HG03354 (cell line): Measurements from ENCODE around the gene CD37.
"Not testable (repeated sequence)": the region's sequence is repeated elsewhere in the genome, so short reads cannot be mapped to it uniquely, and the experiment has no call there.

Experiments
- ATAC-seq: cut with Tn5 transposase; IDR thresholded peaks from one replicate; pipeline ENCODE4 v1.9.1; 2021; ENCODE audit warnings: mild to moderate bottlenecking; ENCODE audit not compliant: unreplicated experiment, poor library complexity, severe bottlenecking

Gene CD37

DNA sequence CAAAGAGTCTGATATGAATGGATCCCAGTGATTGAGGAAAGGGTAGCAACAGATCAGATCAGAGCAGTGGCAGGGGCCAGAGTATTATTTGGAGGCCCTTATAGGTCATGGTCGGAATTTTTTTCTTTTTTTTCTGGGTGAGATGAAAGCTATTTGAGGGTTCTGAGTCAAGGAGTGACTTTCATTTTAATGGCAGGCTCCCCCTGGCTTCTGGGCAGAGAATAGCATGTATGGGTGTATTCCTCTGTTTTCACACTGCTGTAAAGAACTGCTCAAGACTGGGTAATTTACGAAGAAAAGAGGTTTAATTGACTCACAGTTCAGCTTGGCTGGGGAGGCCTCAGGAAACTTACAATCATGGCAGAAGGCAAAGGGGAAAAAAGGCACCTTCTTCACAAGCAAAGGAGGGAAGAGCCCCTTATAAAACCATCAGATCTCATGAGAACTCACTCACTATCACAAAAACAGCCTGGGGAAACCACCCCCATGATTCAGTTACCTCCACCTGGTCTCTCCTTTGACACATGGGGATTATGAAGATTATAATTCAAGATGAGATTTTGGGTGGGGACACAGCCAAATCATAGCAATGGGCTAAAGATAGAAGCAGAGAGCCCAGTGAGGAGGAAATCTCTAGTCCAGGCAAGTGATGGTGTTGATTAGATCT is 7.2 kb upstream of the CD37 start:
- no peak for ATAC-seq

DNA sequence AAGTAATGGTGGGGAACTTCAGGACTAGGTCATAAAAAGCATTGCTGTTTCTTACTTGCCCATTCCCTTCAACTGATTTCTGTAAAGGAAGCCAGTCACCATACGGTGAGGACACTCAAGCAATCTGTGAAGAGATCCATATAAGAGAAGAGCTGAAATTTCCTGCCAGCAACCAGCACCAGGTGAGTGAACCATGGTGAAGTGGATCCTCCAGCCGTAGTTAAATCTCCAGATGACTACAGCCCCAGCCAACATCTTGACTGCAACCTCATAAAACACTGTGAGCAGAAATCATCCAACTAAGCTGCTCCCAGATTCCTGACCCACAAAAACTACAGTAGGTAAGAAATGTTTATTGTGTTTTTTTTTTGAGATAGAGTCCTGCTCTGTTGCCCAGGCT is 6.5 kb upstream of the CD37 start:
- no peak for ATAC-seq

DNA sequence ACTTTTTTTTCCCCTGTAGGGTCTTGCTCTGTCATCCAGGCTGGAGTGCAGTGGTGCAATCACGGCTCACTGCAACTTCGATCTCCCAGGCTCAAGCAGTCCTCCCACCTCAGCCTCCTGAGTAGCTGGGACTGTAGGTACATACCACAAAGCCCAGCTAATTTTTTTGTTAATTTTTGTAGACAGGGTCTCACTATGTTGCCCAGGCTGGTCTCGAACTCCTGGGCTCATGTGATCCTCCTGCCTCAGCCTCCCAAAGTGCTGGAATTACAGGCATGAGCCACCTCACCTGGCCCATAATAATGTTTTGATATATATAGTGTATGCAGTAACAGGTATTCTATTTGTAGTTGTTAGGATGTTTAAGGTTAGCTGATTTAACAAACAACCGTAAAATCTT is 4.0 kb upstream of the CD37 start:
- ATAC-seq = not testable (repeated sequence)

DNA sequence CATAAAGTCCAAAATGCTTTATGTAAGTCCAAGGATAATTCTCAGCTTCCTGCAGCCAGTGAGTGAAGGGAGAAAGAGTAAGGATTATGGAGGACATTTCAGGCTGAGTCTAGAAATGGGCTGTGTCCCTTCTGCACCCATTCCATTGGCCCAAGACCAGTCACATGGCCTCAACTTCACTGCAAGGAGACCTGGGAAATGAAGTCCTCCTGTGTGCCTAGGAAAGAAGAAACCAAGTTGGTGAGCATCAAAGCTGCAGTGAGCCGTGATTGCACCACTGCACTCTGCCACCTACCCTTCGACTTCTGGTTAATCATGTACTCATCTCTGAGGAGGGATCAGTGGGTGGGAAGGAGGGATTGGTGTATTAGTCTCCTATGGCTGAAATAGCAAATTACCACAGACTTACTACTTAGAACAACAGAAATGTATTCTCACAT is 3.6 kb upstream of the CD37 start:
- ATAC-seq = peak; percentile 63

DNA sequence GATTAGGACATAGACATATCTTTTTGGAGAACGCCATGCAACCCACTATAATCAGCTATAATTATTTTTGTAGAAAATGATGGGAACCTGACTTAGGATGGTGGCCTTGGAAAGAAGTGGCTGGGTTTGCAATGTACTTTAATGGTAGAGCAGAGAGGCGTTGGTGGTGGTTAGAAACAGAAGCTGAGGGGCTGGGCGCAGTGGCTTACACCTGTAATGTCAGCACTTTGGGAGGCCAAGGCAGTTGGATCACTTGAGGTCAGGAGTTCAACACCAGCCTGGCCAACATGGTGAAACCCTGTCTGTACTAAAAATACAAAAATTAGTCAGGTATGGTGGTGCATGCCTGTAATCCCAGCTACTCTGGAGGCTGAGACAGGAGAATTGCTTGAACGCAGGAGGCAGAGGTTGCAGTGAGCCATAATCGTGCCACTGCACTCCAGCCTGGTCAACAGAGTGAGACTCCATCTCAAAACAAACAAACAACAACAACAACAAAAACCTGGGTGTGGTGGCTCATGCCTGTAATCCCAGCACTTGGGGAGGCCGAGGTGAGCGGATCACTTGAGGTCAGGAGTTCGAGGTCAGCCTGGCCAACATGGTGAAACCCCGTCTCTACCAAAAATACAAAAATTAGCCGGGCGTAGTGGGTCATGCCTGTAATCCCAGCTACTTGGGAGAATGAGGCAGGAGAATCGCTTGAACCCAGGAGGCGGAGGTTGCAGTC is 2.4 kb upstream of the CD37 start:
- ATAC-seq = not testable (repeated sequence)

DNA sequence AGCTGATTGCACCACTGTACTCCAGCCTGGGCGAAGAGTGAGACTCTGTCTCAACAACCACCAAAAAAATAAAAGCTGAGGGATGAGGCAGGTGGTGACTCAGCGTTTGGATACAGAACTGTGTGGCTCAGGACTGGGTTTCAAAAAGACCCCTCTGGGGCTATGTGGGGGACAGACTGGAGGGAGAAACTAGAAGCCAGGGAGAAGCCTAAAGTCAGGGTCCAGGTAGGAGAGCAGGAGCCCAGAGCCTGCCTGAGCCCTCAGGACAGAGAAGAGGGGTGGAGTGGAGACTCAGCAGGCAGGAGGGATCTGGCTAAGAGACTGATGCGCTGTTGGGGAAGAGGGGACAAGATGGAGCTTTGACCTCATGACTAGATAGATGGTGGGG is 1.8 kb upstream of the CD37 start:
- no peak for ATAC-seq

DNA sequence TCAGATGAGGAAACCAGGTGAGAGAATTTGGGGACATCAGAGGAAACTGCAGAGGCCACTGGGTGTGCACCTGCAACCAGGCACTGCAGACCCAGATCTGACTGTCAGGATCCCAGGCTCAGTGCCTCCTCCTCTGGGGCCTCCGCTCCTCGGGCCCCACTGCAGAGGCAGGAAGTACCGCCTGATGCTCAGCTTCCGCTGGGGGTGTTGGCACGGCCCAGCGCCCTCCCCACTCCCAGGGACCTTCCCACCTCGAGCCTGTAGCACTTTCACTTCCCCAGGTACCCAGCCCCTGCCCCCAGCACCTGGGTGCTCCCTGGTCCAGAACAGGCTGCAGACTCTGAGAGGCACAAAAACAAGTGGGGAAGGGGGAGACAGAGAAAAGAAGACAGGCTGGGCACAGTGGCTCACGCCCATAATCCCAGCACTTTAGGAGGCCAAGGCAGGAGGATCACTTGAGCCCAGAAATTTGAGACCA is 1.4 kb upstream of the CD37 start:
- peak; percentile 54 for ATAC-seq

DNA sequence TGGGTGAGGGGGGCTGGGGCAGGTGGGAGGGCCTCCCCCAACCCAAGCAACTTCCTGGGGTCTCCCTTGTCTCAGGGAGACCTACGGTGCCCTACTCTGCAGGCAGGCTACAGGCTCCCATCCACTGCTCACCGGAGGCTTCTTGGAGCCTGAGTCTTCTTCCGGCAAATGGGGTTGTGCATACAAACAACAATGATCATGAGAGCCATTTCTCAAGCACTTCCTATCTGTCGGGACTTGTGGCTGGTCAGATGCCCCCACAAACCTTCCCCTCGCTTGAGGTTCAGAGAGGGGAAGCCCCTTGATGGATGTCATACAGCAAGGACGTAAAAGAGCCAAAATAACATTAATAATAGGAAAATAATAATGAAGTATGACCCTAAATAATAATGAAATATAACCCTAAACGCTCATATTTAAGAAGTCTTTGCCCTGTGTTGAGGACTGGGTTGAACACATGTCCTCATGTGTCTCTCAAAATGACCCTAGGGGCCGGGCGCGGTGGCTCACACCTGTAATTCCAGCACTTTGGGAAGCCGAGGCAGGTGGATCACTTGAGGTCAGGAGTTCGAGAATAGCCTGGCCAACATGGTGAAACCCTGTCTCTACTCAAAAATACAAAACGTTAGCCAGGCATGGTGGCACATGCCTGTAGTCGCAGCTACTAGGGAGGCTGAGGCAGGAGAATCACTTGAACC is 727 bp downstream of the CD37 start:
- no peak for ATAC-seq

DNA sequence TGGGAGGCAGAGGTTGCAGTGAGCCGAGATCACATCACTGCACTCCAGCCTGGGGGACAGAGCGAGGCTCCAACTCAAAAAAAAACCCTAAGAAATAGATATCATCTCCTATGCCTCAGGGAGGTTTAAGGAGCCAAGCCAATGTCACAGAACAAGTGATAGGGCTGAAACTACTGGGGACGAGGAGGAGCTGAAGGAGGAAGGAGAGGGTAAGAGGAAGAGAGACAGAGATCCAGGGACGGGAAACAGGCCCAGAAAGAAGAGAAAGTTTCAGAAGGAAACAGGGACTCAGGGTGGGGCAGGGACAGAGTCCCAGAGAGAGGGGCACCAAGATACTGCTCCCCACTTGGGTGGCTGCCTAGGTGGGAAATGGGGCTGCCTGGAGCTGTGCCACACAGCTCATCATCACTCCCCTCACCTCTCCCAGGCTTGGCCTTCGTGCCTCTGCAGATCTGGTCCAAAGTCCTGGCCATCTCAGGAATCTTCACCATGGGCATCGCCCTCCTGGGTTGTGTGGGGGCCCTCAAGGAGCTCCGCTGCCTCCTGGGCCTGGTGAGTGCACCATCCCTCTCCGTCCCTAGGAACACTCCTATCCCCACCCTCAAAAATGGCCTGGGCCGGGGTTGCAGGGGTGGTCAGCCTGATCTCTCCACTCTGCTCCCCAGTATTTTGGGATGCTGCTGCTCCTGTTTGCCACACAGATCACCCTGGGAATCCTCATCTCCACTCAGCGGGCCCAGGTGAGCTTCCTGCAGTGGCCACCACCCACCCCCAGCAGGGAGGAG is 1.5 kb downstream of the CD37 start:
- ATAC-seq = no peak

DNA sequence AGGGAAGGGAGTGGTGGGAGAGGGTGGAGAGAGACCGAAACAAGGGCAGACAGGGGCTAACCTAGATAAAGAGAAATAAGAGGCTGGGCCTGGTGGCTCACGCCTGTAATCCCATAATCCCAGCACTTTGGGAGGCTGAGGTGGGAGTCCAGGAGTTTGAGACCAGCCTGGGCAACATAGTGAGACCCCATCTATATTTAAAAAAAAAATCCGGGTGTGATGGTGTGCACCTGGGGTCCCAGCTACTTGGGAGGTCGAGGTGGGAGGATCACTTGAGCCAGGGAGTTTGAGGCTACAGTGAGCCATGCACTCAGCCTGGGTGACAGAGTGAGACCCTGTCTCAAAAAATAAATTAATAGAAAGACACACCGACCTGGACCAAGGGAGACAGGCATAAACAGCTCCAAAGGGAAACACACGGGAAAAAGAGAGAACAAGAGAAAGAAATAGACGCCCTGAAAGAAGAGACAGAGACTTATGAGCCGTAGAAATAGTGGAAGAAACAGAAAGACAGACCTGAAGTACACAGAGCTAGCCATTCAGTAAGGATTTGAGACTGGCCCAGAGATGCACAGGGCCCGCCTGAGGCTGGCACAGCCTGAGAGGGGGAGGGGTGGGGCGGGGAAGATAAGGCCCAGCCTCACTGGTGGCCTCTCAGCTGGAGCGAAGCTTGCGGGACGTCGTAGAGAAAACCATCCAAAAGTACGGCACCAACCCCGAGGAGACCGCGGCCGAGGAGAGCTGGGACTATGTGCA is 2.2 kb downstream of the CD37 start:
- ATAC-seq = no peak

DNA sequence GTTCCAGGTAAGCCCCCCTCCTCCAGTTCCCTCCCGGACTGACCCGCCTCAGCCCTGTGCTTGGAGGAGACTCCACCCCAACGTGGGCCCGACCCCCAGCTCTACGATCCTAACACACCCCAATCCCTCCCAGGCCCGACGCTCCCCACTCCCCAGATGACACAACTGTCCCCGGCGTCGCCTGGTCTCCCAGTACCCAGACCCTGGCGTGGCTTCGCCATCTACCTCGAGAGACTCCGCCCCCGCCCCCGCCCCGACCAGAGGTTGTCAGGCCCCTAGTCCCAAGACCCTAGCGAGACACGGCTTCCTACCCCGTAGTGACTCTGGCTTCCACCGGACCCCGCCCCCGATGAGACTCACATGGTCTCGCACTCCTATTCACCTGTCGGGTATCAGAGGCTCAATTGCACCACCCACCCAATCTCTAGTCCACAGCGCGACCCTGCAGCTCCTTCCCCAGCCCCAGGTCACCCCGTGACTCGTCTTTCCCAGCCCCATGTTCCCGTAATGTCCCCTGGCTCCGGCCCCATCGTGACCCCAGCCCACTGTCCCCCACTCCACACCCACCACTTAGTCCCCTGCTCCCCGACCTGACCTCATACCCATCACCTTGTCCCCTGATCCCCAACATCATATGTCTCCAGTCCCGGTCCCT is 2.9 kb downstream of the CD37 start:
- ATAC-seq = no peak

DNA sequence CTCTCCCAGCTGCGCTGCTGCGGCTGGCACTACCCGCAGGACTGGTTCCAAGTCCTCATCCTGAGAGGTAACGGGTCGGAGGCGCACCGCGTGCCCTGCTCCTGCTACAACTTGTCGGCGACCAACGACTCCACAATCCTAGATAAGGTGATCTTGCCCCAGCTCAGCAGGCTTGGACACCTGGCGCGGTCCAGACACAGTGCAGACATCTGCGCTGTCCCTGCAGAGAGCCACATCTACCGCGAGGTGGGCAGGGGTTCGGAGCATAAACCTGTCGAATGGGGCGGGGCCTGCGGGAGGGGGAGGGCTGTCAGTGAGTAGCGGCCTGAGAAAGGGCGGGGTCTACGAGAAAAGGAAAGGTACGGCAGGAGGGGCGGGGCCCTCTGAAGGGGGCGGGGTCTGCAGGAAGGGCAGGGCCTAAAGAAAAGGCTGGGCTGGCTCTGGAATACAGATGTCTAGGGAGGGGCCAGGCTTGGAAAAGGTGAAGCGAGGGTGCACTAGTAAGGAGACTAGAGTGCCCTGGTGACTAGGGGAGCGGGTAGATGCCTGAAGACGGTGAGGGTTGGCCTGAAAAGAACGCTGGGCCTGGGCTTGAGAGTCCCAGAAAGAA is 3.6 kb downstream of the CD37 start:
- no peak for ATAC-seq

DNA sequence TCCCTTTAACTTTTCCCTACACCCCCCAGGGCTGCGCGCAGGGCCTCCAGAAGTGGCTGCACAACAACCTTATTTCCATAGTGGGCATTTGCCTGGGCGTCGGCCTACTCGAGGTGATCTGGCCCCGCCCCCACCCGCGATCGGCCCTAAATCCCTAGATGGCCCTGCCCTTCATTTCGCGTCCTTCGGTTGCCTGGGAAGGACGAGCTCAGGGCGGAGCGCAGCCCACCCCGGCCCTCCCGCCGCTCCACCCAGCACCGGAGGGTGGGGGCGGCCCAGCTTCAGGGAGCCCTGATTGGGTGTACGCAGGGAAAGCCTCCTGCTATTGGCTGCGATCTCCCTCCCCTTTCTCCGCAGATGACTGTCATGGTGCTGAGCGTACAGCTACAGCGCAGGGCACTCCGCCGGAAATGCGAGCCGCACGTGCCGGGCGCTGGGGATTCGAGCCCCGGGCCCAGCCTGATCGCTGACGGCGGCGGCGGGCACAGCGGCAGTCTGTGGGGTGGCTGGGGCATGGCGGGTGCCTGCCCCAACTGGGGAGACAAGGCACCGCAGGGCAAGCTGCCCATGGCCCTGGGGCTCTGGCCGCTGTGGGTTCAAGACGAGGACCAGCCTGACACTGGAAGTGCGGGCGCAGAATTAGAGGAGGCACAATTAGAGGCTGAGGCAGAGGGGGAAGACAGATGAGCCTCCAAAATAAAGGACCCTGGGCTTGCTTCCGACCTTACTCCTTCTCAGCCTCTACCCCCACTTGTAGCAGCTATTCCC is 4.3 kb downstream of the CD37 start:
- ATAC-seq = no peak

DNA sequence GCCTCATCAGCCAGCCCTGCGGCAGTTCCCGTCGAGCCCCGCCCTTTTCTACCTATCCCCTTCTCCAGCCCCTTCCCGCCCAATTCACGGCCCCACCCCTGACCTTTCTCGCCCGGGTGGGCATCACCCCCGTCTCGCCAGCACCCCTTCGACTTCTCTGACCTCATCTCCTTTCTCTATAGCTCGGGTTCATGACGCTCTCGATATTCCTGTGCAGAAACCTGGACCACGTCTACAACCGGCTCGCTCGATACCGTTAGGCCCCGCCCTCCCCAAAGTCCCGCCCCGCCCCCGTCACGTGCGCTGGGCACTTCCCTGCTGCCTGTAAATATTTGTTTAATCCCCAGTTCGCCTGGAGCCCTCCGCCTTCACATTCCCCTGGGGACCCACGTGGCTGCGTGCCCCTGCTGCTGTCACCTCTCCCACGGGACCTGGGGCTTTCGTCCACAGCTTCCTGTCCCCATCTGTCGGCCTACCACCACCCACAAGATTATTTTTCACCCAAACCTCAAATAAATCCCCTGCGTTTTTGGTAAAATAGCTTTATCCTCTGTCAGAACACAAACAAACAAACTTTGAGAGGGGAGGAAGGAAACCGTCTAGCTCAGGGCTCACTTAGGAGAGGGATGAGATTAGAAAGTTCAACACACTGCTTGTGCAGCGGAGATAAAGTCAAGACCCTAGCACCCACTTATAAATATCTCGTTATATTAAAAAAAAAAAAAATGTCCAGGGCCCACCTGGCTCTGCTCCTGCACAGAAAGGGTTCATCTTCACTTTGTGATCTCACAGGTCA is 5.1 kb downstream of the CD37 start:
- peak; percentile 73 for ATAC-seq

DNA sequence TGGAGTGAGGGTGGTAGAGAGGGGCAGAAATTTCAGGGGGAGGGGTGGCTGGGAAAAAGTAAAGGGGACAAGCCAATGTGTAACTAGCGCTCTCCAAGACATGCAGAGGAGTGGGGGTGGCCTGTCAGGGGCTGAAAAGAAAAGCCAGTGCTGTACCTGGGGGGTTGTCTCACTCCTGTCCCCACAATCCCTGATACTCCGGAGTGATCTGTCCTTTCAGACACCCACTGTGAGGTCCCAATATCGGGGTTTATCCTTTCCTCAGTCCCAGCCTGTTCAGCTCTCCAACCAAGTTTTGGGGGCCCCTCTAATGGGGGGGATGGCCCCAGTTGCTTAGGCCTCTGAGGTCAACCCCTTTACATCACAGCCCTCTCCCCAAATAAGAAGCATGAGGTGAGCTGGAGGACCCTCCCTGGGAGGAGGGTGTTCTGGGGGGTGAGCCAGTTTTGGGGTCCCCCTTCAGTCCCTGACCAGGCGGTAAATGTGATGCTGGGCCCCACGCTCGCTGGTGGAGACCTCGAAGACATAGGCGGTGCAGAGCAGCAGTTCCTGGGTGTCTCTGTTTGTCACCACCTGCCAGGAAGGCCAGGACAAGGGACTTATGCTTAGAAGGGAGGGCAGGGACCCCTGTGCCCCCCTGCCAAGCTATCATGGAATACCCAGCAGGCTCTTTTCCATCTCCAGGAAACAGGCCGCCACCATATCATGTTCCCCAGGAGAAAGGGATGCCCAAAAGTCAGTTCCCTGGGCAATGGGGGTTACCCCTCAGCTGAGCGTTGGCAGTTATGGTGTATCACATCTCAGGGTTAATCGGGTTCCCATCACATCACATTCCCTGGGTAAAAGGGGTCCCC is 5.9 kb downstream of the CD37 start:
- no peak for ATAC-seq

DNA sequence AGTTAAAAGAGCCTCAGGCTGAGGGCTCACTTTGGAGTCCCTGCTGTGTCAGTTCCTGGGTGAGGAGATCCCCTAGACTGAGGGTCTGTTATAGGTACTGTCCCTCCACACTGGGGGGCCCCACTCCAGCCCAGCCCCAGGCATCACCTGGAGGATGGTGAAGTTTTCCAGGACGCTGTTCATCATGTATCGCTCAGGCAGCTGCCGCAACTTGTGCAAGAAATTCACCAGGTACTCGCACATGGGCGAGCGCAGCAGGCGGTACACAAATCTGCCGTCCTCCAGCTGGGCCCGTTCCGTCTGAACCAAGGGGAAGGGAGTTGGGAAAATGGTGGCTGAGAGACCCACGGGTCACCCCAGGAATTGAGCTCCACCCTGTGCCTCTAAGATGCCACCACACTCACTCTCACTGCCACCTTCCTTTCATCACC is 7.1 kb downstream of the CD37 start:
- ATAC-seq = no peak
